Left ventricle myocardium inferior (tissue), 1 donor: ENCODE measurements around the gene ITGB3. TPM values are rescaled to one million over a fixed set of nuclear protein-coding genes. Genes with fewer than 3 reads are reported as not detected.
"Not testable (repeated sequence)": the region's sequence is repeated elsewhere in the genome, so short reads cannot be mapped to it uniquely, and the experiment has no call there.

Experiments
- DNase-seq: peaks from one replicate; pipeline ENCODE4 v3.0.0-alpha.2; 2020
- H3K27ac ChIP-seq: fragments of 200-600 bp; replicated peaks from 2 replicates; pipeline ENCODE4 v1.8.0; 2021
- H3K27me3 ChIP-seq: fragments of 200-600 bp; 2 replicates; pipeline ENCODE4 v1.8.0; 2021; ENCODE audit warnings: low read depth
- H3K36me3 ChIP-seq: fragments of 200-600 bp; 2 replicates; pipeline ENCODE4 v1.8.0; 2021
- H3K4me1 ChIP-seq: fragments of 200-600 bp; 2 replicates; pipeline ENCODE4 v1.8.0; 2021
- H3K4me3 ChIP-seq: fragments of 200-600 bp; 2 replicates; pipeline ENCODE4 v1.8.0; 2021; ENCODE audit warnings: mild to moderate bottlenecking, moderate library complexity
- H3K9me3 ChIP-seq: fragments of 200-600 bp; replicated peaks from 2 replicates; pipeline ENCODE4 v1.8.0; 2021
- CTCF ChIP-seq: fragments of 200-600 bp; IDR thresholded peaks from 2 replicates; pipeline ENCODE4 v1.8.0; 2021; ENCODE audit warnings: antibody characterized with exemption, mild to moderate bottlenecking, borderline replicate concordance
- intact Hi-C: fragments of 100-400 bp; cut with micrococcal nuclease; formaldehyde crosslinking; loops from one replicate; pipeline ENCODE4 v1.11.0; 2022
- total RNA-seq: library from RNA; stranded (reverse); fragmentation: NEBNext Ultra II Directional; extraction: Animal tissue kit (Norgen Biotek cat#: 25700); gene quantifications from one replicate; pipeline ENCODE4 v1.2.1, GENCODE V29; 2021
- donor health status: DM: no; HTN: yes; CAD: no; lungs with severe emphysema.

ITGB3 gene
- total RNA-seq, 1 donor from 2014 or later = 3.3 TPM

GRCh38 chr17:47223460-47223859 is 30.2 kb upstream of the ITGB3 start:
- Histone ChIP-seq H3K27me3 (no peaks in the 10 kb centered on the region), H3K9me3 (no peaks in the 10 kb centered on the region)

GRCh38 chr17:47224077-47224476 is 29.6 kb upstream of the ITGB3 start:
- H3K27me3 ChIP-seq, H3K9me3 ChIP-seq, DNase-seq, H3K4me3 ChIP-seq, intact Hi-C loops, H3K36me3 ChIP-seq: not testable (repeated sequence)
- H3K27ac ChIP-seq = peak overlapping the region; percentile 93
- H3K4me1 ChIP-seq = peaks cover 58% of the 10 kb centered on the region

More at GRCh38 chr17:47223460-47223859, 30.2 kb upstream of the ITGB3 start:
- Histone ChIP-seq H3K4me3 (no peak overlapping the region), H3K4me1 (peaks cover 65% of the 10 kb centered on the region), H3K27ac (peak overlapping the region; percentile 93), H3K36me3 (no peaks in the 10 kb centered on the region)
- no peak for DNase-seq
- TF ChIP-seq CTCF = no peak
- intact Hi-C loops = no loop called here

DNA sequence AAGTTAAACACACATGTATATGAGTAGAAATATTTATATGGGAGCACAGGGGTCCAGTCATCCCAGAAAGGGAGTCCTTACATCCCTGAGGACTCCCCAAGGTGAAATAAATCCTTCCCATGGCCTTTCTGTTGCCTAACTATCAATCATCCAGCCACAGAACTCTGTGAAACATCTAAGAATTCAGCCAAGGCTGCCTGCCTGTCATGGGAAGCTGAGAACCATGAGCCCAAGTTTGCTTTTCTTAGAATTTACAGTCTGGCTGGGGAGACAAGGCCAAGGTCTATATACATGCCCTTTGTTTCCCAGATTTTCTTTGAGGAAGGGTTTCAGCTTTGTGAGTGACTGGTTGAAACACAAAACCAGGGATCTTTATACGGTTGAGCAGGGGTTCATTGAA is 28.7 kb upstream of the ITGB3 start:
- H3K27ac ChIP-seq = peak overlapping the region; percentile 93
- H3K4me3 ChIP-seq = no peak overlapping the region
- H3K36me3 ChIP-seq = no peaks in the 10 kb centered on the region
- intact Hi-C loops = no loop called here
- no peaks in the 10 kb centered on the region for H3K9me3 ChIP-seq
- no peak for DNase-seq
- no peaks in the 10 kb centered on the region for H3K27me3 ChIP-seq
- peaks cover 56% of the 10 kb centered on the region for H3K4me1 ChIP-seq
- TF ChIP-seq CTCF = no peak

- Histone ChIP-seq H3K4me3 (peak overlapping the region; percentile 21), H3K27me3 (no peaks in the 10 kb centered on the region), H3K4me1 (peaks cover 56% of the 10 kb centered on the region), H3K27ac (peak overlapping the region; percentile 93), H3K9me3 (no peaks in the 10 kb centered on the region), H3K36me3 (no peaks in the 10 kb centered on the region)
- DNase-seq = peak; percentile 40
- intact Hi-C loops = no loop called here
- TF ChIP-seq CTCF = no peak
Observed at GRCh38 chr17:47225436-47225858, 28.2 kb upstream of the ITGB3 start.

GRCh38 chr17:47225911-47226688 is 27.5 kb upstream of the ITGB3 start:
- H3K9me3 ChIP-seq = no peaks in the 10 kb centered on the region
- no peak for DNase-seq
- no peak for TF ChIP-seq CTCF
- no peaks in the 10 kb centered on the region for H3K27me3 ChIP-seq
- no peaks in the 10 kb centered on the region for H3K36me3 ChIP-seq
- H3K27ac ChIP-seq = peak overlapping the region; percentile 93
- peaks cover 56% of the 10 kb centered on the region for H3K4me1 ChIP-seq
- intact Hi-C loops = no loop called here
- peak overlapping the region; percentile 21 for H3K4me3 ChIP-seq

GRCh38 chr17:47227862-47228261 is 25.8 kb upstream of the ITGB3 start:
- no peak for DNase-seq
- no peaks in the 10 kb centered on the region for H3K9me3 ChIP-seq
- intact Hi-C loops = no loop called here
- H3K4me3 ChIP-seq = no peak overlapping the region
- peaks cover 51% of the 10 kb centered on the region for H3K4me1 ChIP-seq
- no peak for TF ChIP-seq CTCF
- H3K36me3 ChIP-seq = no peaks in the 10 kb centered on the region
- no peaks in the 10 kb centered on the region for H3K27me3 ChIP-seq
- H3K27ac ChIP-seq = no peak overlapping the region
